AG10803 (cell line): ENCODE results near the gene SMIM5.

Experiments
- DNase-seq: peaks from one replicate; pipeline ENCODE4 v3.0.0; 2010; ENCODE audit warnings: low read depth
- H3K4me3 ChIP-seq: 2 replicates; pipeline ENCODE4 v1.5.1; 2011; ENCODE audit warnings: mild to moderate bottlenecking, low read length, control low read depth
- TF ChIP-seq, protein P1 (sequence below): conservative IDR thresholded peaks from 2 replicates; pipeline ENCODE4 v1.5.1; 2011; ENCODE audit warnings: mild to moderate bottlenecking, low read length, control low read depth, inconsistent platforms

Gene SMIM5

DNA sequence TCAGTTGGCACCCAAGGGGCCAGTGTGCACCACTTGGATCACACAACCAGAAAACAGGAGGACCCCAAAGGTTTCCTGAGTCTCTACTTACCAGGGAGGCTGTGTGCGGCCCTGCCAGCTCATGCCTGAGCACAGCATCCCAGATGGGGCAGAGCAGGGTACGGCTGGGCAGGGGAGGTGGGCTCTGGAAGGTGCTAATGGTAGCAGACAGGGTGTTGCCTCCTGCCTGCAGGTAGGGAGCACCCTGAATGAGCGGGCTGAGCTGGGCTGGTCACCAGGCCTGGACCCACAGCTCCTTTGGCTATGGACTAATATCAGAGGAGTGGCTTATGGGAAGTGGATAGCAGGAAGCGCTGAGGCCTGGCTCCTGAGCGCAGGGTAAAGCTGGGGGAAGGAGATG, 19.1 kb downstream of the SMIM5 start:
- TF ChIP-seq, protein P1, sequence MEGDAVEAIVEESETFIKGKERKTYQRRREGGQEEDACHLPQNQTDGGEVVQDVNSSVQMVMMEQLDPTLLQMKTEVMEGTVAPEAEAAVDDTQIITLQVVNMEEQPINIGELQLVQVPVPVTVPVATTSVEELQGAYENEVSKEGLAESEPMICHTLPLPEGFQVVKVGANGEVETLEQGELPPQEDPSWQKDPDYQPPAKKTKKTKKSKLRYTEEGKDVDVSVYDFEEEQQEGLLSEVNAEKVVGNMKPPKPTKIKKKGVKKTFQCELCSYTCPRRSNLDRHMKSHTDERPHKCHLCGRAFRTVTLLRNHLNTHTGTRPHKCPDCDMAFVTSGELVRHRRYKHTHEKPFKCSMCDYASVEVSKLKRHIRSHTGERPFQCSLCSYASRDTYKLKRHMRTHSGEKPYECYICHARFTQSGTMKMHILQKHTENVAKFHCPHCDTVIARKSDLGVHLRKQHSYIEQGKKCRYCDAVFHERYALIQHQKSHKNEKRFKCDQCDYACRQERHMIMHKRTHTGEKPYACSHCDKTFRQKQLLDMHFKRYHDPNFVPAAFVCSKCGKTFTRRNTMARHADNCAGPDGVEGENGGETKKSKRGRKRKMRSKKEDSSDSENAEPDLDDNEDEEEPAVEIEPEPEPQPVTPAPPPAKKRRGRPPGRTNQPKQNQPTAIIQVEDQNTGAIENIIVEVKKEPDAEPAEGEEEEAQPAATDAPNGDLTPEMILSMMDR = no peak
- H3K4me3 ChIP-seq = no peak overlapping the region

DNA sequence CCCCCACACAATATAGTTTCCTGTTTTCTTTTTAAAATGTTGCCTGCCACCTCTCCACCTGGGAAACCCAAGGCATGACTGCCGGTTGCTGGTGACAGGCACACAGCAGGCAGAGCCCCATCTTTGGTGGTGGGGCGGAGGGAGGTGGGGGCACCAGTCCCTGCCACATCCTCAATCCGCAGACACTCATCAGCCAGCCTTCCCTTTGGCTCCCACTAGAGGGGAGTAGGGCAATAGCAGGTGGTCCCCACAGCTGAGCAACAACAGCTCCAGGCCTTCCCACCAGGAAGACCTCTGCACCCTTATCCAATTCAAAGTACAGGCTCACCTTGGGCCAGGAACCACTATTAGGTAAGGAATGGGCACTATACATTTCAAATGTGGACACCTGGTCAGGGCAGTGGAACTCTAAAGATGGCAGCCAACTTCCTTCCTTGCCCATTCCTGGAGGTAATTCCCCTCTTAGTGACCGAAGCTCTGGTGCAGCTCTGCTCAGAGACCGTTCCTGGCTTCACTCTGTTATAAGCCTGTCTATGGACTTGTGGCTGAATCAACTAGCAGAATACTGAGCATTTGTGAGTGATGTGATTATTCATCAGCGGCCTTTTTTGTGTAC, 19.8 kb downstream of the SMIM5 start:
- H3K4me3 ChIP-seq = no peak overlapping the region
- DNase-seq = no peak
- TF ChIP-seq, protein P1 = peak; percentile 70

More for the DNA sequence above, 19.1 kb downstream of the SMIM5 start:
- no peak for DNase-seq

- TF ChIP-seq, protein P1 = peak; percentile 34
- no peak overlapping the region for H3K4me3 ChIP-seq
- DNase-seq = no peak
These were observed 20.9 kb downstream of the SMIM5 start for GRCh38 chr17:75654176-75654575.

DNA sequence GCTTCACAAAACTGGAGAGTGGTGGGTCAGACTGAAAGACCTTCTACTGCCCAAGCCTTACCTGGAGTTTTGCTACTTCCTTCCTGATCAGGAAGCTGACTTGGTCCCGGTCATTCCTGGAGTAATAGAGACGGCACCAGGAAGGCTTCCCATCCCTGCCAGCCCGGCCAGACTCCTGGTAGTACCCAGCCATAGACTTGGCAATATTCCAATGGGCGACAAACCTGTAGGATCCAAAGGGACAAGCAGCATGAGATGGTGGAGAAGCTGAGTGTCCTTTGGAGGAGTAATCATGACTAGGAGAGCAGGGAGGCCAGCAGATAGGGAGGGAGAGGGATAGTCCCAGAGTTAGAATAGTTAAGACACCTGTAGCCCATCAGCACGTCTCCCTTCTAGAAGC, 25.0 kb downstream of the SMIM5 start:
- DNase-seq = no peak
- TF ChIP-seq, protein P1 = no peak
- H3K4me3 ChIP-seq = no peak overlapping the region

DNA sequence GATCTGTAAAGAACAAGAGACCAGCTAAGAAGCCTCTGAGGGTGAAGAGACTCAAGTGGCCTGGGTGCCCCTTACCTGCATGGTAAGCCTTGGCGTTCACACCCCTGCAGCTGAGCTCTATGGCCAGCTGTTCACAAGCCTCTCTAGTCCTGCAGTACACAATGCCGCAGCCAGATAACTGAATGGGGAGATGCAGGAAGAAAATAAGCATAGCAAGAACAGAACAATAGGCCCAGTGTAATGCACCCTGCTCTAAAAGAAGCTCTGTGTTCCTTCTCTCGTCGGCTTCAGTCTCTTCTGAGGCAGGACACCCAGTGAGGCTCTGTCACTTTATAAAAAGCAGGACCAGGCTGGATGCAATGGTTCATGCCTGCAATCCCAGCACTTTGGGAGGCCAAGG, 28.3 kb downstream of the SMIM5 start:
- no peak for DNase-seq
- TF ChIP-seq, protein P1 = no peak
- no peak overlapping the region for H3K4me3 ChIP-seq

- H3K4me3 ChIP-seq = no peak overlapping the region
- no peak for DNase-seq
- TF ChIP-seq, protein P1 = no peak
These were observed 29.3 kb downstream of the SMIM5 start for GRCh38 chr17:75662511-75662910.

DNA sequence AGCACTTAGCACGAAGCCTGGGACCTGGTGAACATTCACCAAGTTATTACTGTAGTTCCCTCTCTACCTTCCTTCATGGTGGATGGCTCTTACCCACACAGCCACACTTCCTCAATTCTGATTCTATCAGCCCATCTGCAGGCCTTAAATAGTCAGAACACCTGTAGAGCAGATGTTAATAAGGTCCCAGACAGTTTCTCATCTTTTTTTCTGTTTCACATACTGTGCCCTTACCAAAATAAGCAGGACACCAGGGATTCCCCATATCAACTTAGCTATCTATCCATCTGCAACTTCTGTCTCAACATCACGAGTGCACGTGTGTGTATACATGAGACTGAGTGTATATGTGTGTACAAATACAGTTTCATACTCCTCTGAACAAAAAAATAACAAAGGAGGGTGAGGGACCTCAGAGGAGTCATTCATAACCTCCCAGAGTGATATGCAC, 30.9 kb downstream of the SMIM5 start:
- H3K4me3 ChIP-seq = no peak overlapping the region
- no peak for DNase-seq
- TF ChIP-seq, protein P1 = no peak
